ENCODE results near the gene ERMARD.

DNA sequence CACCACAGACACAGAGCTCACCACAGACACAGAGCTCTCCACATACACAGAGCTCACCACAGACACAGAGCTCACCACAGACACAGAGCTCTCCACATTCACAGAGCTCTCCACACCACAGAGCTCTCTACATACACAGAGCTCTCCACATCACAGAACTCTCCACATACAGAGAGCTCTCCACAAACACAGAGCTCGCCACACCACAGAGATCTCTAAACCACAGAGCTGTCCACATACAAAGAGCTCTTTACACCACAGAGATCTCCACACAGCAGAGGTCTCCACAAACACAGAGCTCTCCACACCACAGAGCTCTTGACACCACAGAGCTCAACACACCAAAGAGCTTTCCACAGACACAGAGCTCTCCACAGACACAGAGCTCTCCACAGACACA, 55.8 kb downstream of the ERMARD start:
- no peak for TF ChIP-seq GATA2 (IDR thresholded peaks at IDR 0.05; ENCODE audit: low read depth, low read length)
- TF ChIP-seq GATA3 (IDR thresholded peaks at IDR 0.05; ENCODE audit: low read depth, low read length): no peak
